Measurements from ENCODE around the gene SLC17A5.

DNA sequence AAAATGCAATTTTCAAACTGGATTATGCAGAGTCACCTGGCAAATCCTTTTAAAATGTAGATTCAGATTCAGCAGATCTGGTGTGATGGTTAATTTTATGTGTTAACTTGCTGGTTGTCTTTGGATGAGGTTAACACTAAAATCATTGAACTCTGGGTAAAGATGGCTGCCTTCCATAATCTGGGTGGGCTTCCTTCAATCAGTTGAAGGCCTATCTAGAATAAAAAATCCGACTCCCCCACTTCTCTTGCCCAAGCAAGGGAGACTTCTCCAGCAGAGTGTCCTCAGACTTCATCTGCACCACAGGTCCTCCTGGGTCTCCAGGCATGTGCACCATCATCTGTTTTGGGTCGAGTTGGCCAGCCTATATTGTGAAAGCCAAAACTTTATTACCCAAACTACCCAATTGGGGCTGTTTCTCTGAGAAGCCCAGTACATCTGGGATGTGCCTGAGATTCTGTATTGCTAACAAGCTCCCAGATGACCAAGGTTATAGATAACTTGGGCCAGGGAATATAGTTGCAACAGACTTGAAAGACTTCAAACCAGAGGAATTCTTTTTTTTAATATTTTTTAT, 1.6 kb upstream of the SLC17A5 start:
- TF ChIP-seq POLR2A (IDR thresholded peaks at IDR 0.05), result no peak
- TF ChIP-seq, protein P1, sequence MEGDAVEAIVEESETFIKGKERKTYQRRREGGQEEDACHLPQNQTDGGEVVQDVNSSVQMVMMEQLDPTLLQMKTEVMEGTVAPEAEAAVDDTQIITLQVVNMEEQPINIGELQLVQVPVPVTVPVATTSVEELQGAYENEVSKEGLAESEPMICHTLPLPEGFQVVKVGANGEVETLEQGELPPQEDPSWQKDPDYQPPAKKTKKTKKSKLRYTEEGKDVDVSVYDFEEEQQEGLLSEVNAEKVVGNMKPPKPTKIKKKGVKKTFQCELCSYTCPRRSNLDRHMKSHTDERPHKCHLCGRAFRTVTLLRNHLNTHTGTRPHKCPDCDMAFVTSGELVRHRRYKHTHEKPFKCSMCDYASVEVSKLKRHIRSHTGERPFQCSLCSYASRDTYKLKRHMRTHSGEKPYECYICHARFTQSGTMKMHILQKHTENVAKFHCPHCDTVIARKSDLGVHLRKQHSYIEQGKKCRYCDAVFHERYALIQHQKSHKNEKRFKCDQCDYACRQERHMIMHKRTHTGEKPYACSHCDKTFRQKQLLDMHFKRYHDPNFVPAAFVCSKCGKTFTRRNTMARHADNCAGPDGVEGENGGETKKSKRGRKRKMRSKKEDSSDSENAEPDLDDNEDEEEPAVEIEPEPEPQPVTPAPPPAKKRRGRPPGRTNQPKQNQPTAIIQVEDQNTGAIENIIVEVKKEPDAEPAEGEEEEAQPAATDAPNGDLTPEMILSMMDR (IDR thresholded peaks at IDR 0.05), result no peak

All from adrenal gland (tissue), 5 donors.